ENCODE data around the gene IFNAR2.
A peak's percentile ranks its signal among the peaks of the same experiment; 100 is the strongest.

Gene IFNAR2

DNA sequence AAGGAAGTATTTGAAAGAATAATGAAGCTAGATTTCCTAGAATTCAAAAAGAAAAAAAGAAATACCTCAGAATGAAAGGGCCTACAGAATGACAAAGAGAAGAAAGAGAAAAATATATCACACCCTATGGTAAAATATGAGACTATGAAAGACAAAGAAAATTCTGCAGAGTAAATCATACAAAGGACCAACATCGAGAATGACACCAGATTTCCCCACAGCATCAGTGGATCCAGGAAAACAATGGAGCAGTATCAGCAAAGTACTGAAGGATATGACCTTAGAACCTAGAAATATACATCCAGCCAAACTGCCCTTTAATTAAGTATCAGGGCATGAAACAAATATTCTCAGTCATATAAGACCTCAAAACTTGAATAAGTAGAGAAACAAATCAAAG is 21.2 kb upstream of the IFNAR2 start:
- no peak for TF ChIP-seq POLR2A (IDR thresholded peaks at IDR 0.05; ENCODE audit: extremely low read depth, insufficient read length)
- TF ChIP-seq, protein P1, sequence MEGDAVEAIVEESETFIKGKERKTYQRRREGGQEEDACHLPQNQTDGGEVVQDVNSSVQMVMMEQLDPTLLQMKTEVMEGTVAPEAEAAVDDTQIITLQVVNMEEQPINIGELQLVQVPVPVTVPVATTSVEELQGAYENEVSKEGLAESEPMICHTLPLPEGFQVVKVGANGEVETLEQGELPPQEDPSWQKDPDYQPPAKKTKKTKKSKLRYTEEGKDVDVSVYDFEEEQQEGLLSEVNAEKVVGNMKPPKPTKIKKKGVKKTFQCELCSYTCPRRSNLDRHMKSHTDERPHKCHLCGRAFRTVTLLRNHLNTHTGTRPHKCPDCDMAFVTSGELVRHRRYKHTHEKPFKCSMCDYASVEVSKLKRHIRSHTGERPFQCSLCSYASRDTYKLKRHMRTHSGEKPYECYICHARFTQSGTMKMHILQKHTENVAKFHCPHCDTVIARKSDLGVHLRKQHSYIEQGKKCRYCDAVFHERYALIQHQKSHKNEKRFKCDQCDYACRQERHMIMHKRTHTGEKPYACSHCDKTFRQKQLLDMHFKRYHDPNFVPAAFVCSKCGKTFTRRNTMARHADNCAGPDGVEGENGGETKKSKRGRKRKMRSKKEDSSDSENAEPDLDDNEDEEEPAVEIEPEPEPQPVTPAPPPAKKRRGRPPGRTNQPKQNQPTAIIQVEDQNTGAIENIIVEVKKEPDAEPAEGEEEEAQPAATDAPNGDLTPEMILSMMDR (IDR thresholded peaks at IDR 0.05; ENCODE audit: low read depth, low read length), result no peak
- TF ChIP-seq, protein P2, sequence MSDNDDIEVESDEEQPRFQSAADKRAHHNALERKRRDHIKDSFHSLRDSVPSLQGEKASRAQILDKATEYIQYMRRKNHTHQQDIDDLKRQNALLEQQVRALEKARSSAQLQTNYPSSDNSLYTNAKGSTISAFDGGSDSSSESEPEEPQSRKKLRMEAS (IDR thresholded peaks at IDR 0.05; ENCODE audit: low read depth, low read length), result no peak
- no peak for TF ChIP-seq MYC (IDR thresholded peaks at IDR 0.05; ENCODE audit: low read depth, low read length)
- no peak overlapping the region for H3K4me3 ChIP-seq (ENCODE audit: low read depth, low read length)
- DNase-seq (ENCODE audit: low read depth), result peak; percentile 15

DNA sequence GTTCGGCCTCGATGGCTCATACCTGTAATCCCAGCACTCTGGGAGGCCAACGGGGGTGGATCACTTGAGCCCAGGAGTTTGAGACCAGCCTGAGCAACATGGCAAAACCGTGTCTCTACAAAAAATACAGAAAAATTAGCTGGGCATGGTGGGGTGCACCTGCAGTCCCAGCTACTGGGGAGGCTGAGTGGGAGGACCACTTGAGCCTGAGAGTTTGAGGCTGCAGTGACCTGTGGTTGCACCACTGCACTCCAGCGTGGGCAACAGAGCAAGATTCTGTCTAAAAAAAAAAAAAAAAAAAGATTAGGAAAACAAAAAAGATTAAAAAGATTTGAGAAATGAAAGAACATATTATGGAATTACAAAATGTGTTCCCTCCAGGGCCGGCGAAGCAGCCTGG is 18.4 kb upstream of the IFNAR2 start:
- no peak overlapping the region for H3K4me3 ChIP-seq (ENCODE audit: low read depth, low read length)
- TF ChIP-seq POLR2A (IDR thresholded peaks at IDR 0.05; ENCODE audit: extremely low read depth, insufficient read length), result no peak
- TF ChIP-seq, protein P1 (IDR thresholded peaks at IDR 0.05; ENCODE audit: low read depth, low read length), result no peak
- TF ChIP-seq, protein P2 (IDR thresholded peaks at IDR 0.05; ENCODE audit: low read depth, low read length), result no peak
- TF ChIP-seq MYC (IDR thresholded peaks at IDR 0.05; ENCODE audit: low read depth, low read length), result no peak
- DNase-seq (ENCODE audit: low read depth), result no peak

DNA sequence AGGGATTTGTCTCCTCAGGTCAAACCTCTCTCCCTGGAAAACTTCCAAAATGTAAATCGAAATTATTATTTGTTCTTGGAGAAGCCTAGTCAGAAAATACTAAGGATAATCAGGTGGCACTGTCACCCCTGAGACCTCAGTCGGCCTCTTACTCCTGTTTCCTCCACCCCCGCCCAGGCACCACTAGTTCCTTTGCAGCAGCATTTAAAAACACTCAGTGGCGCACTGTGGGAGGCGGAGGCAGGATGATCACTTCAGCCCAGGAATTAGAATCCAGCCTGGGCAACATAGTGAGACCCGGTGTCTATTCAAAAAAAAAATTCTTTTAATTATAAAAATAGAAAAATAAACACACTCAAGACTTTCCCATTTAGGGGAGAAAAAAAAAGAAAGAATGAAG is 18.0 kb upstream of the IFNAR2 start:
- TF ChIP-seq, protein P2 (IDR thresholded peaks at IDR 0.05; ENCODE audit: low read depth, low read length), result no peak
- no peak overlapping the region for H3K4me3 ChIP-seq (ENCODE audit: low read depth, low read length)

DNA sequence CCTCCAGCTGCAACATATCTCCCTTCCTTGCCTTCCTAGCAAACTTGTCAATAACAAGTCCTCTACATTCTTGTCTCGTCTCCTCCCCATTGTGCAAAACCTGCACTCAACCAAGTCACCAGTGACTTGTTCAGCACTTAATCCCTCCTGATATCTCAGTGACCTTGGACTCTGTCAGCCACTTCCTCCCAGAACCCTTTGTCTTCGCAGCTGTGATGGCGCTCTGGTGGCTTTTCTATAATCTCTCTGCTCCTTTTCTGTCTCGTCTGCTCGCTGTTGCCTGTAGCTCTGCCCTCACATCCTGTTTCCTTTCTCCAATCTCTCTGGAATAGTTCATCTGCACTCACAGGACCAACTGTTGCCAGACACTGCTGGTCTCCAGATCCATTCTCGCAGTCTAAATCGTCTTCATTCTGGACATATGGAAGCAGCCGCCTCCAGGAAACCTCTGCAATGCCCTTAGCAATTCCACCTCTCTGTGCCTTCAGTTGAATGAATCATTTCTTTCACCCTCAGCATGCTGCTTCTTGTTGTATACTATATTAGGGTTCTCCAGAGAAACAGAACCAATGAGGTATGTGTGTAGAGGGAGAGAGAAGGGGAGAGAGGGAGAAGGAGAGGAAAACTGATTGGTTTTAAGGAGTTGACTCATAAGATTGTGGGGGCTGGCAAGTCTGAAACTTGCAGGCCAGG is 17.4 kb upstream of the IFNAR2 start:
- TF ChIP-seq, protein P2 (IDR thresholded peaks at IDR 0.05; ENCODE audit: low read depth, low read length), result no peak
- H3K4me3 ChIP-seq (ENCODE audit: low read depth, low read length), result no peak overlapping the region
- peak; percentile 72 for DNase-seq (ENCODE audit: low read depth)

More for the DNA sequence above, 18.0 kb upstream of the IFNAR2 start:
- DNase-seq (ENCODE audit: low read depth), result no peak

DNA sequence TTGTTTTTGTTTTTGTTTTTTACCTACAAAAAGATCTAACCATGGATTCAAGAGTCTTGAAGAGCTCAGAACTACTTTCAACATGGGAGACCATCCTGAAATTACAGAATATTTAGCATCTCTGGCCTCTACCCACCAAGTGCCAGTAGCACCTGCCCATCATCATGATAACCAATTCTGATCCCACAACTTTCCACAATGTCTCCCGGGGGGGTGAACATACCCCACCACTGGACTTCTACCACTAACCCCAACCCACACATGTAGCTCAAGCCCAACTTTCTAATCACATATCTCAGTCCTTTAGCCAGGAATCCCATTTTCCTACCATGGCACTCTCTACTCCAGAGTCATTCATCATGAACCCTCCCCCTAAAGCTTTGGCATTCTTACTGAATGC is 15.7 kb upstream of the IFNAR2 start:
- TF ChIP-seq, protein P1 (IDR thresholded peaks at IDR 0.05; ENCODE audit: low read depth, low read length), result no peak
- TF ChIP-seq, protein P2 (IDR thresholded peaks at IDR 0.05; ENCODE audit: low read depth, low read length), result no peak
- TF ChIP-seq POLR2A (IDR thresholded peaks at IDR 0.05; ENCODE audit: extremely low read depth, insufficient read length), result no peak
- TF ChIP-seq MYC (IDR thresholded peaks at IDR 0.05; ENCODE audit: low read depth, low read length), result no peak
- H3K4me3 ChIP-seq (ENCODE audit: low read depth, low read length), result no peak overlapping the region
- no peak for DNase-seq (ENCODE audit: low read depth)

DNA sequence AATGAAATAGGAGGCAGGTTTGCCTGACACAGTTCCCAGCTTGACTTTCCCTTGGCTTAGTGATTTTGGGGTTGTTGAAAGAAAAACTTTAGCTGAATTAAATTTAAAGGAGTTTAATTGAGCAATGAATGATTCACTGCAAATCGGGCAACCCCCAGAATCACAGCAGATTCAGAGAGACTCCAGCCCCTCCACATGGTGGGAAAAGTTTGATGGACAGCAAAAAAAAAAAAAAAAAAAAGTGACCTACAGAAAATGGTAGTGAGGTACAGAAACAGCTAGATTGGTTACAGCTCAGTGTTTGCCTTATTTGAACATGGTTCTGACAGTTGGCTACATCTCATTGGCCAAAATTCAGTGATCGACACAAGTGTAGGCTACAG is 12.6 kb upstream of the IFNAR2 start:
- DNase-seq (ENCODE audit: low read depth), result no peak
- TF ChIP-seq, protein P1 (IDR thresholded peaks at IDR 0.05; ENCODE audit: low read depth, low read length), result no peak
- TF ChIP-seq POLR2A (IDR thresholded peaks at IDR 0.05; ENCODE audit: extremely low read depth, insufficient read length), result no peak
- TF ChIP-seq, protein P2 (IDR thresholded peaks at IDR 0.05; ENCODE audit: low read depth, low read length), result no peak
- no peak overlapping the region for H3K4me3 ChIP-seq (ENCODE audit: low read depth, low read length)

Data from NB4 (cell line).